Gastrocnemius medialis (tissue), 4 donors: ENCODE data around the gene NAA25.

Source experiments
- POLR2A ChIP-seq, 2 donors: fragments of 450-650 bp; IDR thresholded peaks; one replicate each; pipeline ENCODE4 v1.6.1; 2017; ENCODE audit warnings: antibody characterized with exemption in 2 of 2, mild to moderate bottlenecking in 2 of 2, moderate library complexity in 2 of 2
- TF ChIP-seq, protein P1 (sequence below), 5 experiments: fragments of 450-650 bp in 3 of 5; fragments of 200-600 bp in 2 of 5; sonication (generic) in 2 of 5; IDR thresholded peaks in 4 of 5; conservative IDR thresholded peaks in 1 of 5; 1 replicate in 4 of 5; 2 replicates in 1 of 5; pipeline ENCODE4 v1.5.1; 2016 to 2019; ENCODE audit warnings: antibody characterized with exemption in 5 of 5, mild to moderate bottlenecking in 3 of 5, moderate library complexity in 3 of 5

DNA sequence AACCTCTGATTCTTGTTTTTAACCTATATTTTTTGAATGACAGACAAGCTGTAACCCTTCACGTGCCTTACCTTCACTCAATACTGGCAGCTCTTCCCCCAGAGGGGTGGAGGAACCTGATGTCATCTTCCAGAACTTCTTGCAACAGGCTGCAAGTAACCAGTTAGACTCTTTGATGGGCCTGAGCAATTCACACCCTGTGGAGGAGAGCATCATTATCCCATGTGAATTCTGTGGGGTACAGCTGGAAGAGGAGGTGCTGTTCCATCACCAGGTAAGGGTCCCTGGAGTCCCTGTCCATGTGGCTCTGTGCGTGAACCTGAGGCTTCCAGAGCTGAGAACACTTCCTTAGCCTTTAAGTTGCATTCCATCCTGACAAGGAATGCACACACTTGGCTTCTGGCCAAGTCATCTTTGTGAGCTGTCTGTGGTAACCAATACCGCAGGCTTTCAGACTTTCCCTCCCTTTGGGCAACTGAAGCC lies 39.5 kb upstream of the NAA25 start:
- TF ChIP-seq, protein P1, sequence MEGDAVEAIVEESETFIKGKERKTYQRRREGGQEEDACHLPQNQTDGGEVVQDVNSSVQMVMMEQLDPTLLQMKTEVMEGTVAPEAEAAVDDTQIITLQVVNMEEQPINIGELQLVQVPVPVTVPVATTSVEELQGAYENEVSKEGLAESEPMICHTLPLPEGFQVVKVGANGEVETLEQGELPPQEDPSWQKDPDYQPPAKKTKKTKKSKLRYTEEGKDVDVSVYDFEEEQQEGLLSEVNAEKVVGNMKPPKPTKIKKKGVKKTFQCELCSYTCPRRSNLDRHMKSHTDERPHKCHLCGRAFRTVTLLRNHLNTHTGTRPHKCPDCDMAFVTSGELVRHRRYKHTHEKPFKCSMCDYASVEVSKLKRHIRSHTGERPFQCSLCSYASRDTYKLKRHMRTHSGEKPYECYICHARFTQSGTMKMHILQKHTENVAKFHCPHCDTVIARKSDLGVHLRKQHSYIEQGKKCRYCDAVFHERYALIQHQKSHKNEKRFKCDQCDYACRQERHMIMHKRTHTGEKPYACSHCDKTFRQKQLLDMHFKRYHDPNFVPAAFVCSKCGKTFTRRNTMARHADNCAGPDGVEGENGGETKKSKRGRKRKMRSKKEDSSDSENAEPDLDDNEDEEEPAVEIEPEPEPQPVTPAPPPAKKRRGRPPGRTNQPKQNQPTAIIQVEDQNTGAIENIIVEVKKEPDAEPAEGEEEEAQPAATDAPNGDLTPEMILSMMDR (IDR thresholded peaks at IDR 0.05 in 4 of 5, conservative IDR thresholded peaks at IDR 0.05 in 1 of 5): no peak
- no peak for TF ChIP-seq POLR2A (IDR thresholded peaks at IDR 0.05)
